Vagina (tissue), 2 donors: ENCODE data around the gene PCGF1. TPM values are rescaled to one million over a fixed set of nuclear protein-coding genes. Genes with fewer than 3 reads are reported as not detected.
A peak's percentile ranks its signal among the peaks of the same experiment; 100 is the strongest.

Experiments
- DNase-seq, 2 donors: peaks; one replicate each; pipeline ENCODE4 v3.0.0-alpha.2; 2017; ENCODE audit errors: extremely low spot score in 2 of 2
- H3K27ac ChIP-seq: fragments of 200-600 bp; sonication (generic); one replicate; pipeline ENCODE4 v1.5.1; 2019
- H3K27me3 ChIP-seq: fragments of 200-600 bp; sonication (generic); one replicate; pipeline ENCODE4 v1.5.1; 2019
- H3K36me3 ChIP-seq, 2 donors: fragments of 200-600 bp; sonication (generic); one replicate each; pipeline ENCODE4 v1.5.1; 2017 to 2019
- H3K4me1 ChIP-seq: fragments of 200-600 bp; sonication (generic); one replicate; pipeline ENCODE4 v1.5.1; 2019
- H3K4me3 ChIP-seq, 2 donors: fragments of 200-600 bp; sonication (generic); 1 replicate in 1 of 2; 2 replicates in 1 of 2; pipeline ENCODE4 v1.5.1; 2016 to 2019
- H3K9me3 ChIP-seq: fragments of 200-600 bp; sonication (generic); one replicate; pipeline ENCODE4 v1.5.1; 2019
- POLR2A ChIP-seq, 2 donors: fragments of 450-650 bp; IDR thresholded peaks; one replicate each; pipeline ENCODE4 v1.6.1; 2017; ENCODE audit warnings: antibody characterized with exemption in 2 of 2, mild to moderate bottlenecking in 2 of 2, moderate library complexity in 2 of 2
- POLR2AphosphoS5 ChIP-seq, 2 donors: sonication (generic); formaldehyde crosslinking; IDR thresholded peaks; one replicate each; pipeline ENCODE4 v1.9.0; 2017; ENCODE audit warnings: antibody characterized with exemption in 2 of 2, mild to moderate bottlenecking in 2 of 2, low read depth in 1 of 2; ENCODE audit not compliant: insufficient read depth in 1 of 2
- intact Hi-C: fragments of 100-400 bp; cut with DNase I; formaldehyde crosslinking; loops from one replicate; pipeline ENCODE4 v1.15.1; 2023
- total RNA-seq: library from RNA; depleted of rRNA; stranded (reverse); fragments of >200 nt; gene quantifications from one replicate; pipeline ENCODE4 v1.2.3, GENCODE V29; 2016
- TF ChIP-seq, protein P1 (sequence below), 3 experiments: fragments of 450-650 bp in 2 of 3; fragments of 200-600 bp in 1 of 3; sonication (generic) in 1 of 3; IDR thresholded peaks; one replicate each; pipeline ENCODE4 v1.5.1; 2017 to 2019; ENCODE audit warnings: antibody characterized with exemption in 3 of 3, mild to moderate bottlenecking in 2 of 3, moderate library complexity in 2 of 3

PCGF1 gene
- total RNA-seq, 1 donor from 2014 or later: 14.7 TPM

DNA sequence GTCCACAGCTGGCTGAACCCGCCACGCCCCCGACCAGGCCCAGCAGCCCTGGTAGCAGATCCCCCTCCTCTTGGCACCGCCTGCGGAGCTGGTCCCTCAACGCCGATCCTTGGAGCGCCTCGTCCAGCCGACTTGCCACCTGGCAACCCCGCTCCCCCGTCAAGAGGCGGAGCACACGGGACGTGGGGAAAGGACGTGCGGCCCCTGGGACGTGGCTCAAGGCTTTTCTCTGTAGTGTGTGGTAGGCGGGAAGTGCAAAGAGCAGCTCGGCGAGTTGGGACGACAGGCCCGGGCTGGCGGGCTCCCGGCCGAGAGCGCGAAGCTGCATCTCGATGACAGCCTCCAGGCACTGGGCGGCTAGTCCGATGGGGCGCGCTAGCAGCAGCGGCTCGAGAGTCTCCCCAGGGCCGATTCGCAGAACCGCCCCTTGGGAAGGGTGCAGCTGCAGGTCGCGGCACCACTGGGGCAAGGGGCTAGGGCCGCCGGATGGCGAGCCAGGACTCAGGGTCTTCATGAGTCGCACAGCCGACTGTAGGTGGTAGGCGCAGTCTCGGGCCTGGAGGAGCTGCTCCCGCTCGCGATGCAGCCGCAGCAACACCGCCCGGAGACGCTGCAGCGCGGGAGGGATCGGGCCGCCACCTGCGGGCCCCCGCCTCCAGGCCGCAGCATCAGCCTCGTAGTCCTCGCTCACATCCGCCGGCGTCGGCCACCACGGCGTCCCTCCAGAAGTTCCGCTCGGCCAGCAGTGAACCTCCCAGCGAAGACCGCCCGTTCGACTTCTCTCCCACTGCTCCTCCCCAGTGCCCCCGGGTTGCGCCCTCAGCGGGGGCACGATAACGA, 25.3 kb downstream of the PCGF1 start:
- peaks cover 0 to 5% of the 10 kb centered on the region in 2 donors for H3K36me3 ChIP-seq
- no peaks in the 10 kb centered on the region for H3K9me3 ChIP-seq
- peaks cover 35% of the 10 kb centered on the region for H3K4me1 ChIP-seq
- intact Hi-C loops: loop anchor here (2.0 to 10.0 kb wide), 2 partner anchors 105 to 747 kb away; partner anchors contain the start of gene TPRKB
- peak overlapping the region; percentile 87 for H3K27ac ChIP-seq
- TF ChIP-seq POLR2A (IDR thresholded peaks at IDR 0.05) (no peak), POLR2AphosphoS5 (IDR thresholded peaks at IDR 0.05; ENCODE audit: insufficient read depth in 1 of 2, low read depth in 1 of 2) (no peak)
- TF ChIP-seq, protein P1, sequence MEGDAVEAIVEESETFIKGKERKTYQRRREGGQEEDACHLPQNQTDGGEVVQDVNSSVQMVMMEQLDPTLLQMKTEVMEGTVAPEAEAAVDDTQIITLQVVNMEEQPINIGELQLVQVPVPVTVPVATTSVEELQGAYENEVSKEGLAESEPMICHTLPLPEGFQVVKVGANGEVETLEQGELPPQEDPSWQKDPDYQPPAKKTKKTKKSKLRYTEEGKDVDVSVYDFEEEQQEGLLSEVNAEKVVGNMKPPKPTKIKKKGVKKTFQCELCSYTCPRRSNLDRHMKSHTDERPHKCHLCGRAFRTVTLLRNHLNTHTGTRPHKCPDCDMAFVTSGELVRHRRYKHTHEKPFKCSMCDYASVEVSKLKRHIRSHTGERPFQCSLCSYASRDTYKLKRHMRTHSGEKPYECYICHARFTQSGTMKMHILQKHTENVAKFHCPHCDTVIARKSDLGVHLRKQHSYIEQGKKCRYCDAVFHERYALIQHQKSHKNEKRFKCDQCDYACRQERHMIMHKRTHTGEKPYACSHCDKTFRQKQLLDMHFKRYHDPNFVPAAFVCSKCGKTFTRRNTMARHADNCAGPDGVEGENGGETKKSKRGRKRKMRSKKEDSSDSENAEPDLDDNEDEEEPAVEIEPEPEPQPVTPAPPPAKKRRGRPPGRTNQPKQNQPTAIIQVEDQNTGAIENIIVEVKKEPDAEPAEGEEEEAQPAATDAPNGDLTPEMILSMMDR (IDR thresholded peaks at IDR 0.05): no peak
- H3K4me3 ChIP-seq: peak overlapping the region; percentile 75 to 79
- H3K27me3 ChIP-seq: no peaks in the 10 kb centered on the region
- DNase-seq: no peak

DNA sequence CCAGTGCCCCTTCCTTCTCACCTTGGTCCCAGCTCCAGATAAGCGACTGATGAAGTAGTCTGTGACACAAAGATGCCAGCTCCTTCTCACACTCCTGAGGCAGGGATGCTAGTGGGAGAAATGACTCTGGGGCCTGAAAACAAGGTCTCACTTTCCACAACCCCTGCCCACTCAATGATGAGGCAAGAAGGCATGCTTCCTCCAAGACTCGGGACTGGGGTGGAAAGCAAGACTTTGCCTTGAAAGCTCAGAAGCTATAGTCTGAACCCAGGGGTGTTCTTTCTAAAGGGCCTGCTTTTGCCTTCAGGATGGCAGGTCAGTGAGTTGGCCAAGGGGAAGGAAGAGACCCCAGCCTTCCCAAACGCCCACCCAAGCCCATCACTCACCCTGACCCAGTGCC, 26.1 kb downstream of the PCGF1 start:
- no peak for TF ChIP-seq POLR2AphosphoS5 (IDR thresholded peaks at IDR 0.05; ENCODE audit: insufficient read depth in 1 of 2, low read depth in 1 of 2)
- TF ChIP-seq POLR2A (IDR thresholded peaks at IDR 0.05): no peak
- TF ChIP-seq, protein P1 (IDR thresholded peaks at IDR 0.05): no peak
- H3K9me3 ChIP-seq: no peaks in the 10 kb centered on the region
- intact Hi-C loops: loop anchor here (10.0 kb wide), 1 partner anchor 747 kb away; the partner anchor contains the start of gene TPRKB
- DNase-seq: no peak
- H3K27me3 ChIP-seq: no peaks in the 10 kb centered on the region
- peaks cover 0 to 5% of the 10 kb centered on the region in 2 donors for H3K36me3 ChIP-seq
- peaks cover 35% of the 10 kb centered on the region for H3K4me1 ChIP-seq
- peak overlapping the region; percentile 75 to 79 for H3K4me3 ChIP-seq
- no peak overlapping the region for H3K27ac ChIP-seq

DNA sequence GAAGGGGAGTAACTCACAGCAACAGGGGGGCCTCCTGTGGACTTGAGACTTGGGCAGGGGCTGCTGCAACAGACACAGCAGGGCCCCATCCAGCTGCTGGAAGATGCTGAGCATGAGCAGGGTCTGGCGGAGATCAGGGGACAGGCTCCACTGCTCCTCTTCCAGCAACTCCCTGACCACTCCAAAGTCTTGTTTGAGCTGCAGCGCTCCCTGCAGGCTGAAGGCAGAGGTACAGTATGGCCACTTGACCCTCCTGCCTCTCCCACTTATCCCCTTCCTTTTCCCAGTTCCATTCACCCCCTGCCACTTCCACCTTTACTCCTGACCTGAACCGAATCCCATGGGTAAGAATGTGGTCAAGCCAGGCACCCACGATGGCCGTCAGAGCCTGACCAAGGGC, 32.6 kb downstream of the PCGF1 start:
- H3K9me3 ChIP-seq: no peaks in the 10 kb centered on the region
- H3K27ac ChIP-seq: no peak overlapping the region
- DNase-seq: no peak
- intact Hi-C loops: no loop called here
- TF ChIP-seq, protein P1 (IDR thresholded peaks at IDR 0.05): no peak
- TF ChIP-seq POLR2A (IDR thresholded peaks at IDR 0.05) (no peak), POLR2AphosphoS5 (IDR thresholded peaks at IDR 0.05; ENCODE audit: insufficient read depth in 1 of 2, low read depth in 1 of 2) (no peak)
- H3K4me1 ChIP-seq: peaks cover 23% of the 10 kb centered on the region
- no peak overlapping the region for H3K4me3 ChIP-seq
- H3K27me3 ChIP-seq: no peaks in the 10 kb centered on the region
- peaks cover 0 to 20% of the 10 kb centered on the region in 2 donors for H3K36me3 ChIP-seq

DNA sequence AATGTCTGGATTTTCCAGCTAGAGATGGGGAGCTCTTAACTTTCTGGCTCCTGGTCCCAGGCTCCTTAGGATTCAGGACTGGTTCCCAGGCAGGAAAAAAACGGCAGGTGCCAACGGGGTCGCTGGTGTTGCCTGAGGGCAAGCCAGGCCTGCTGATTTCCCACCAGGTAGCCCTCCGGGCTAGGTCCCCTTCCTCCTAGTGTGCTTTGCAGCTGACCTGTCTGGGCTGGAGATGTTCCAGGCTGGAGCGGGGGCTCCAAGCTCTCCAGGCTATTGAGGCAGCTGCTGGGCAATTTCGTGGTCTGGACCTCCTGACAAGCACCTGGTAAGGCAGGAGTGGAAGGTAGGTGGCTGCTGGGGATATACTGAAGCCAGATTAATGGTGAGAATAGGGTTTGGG, 33.0 kb downstream of the PCGF1 start:
- Histone ChIP-seq H3K9me3 (no peaks in the 10 kb centered on the region), H3K27me3 (no peaks in the 10 kb centered on the region), H3K4me1 (peaks cover 22% of the 10 kb centered on the region), H3K36me3 (peaks cover 0 to 20% of the 10 kb centered on the region in 2 donors), H3K4me3 (no peak overlapping the region), H3K27ac (no peak overlapping the region)
- peak in 1 of 2 donors; percentile 84 for DNase-seq
- TF ChIP-seq POLR2A (IDR thresholded peaks at IDR 0.05) (no peak), POLR2AphosphoS5 (IDR thresholded peaks at IDR 0.05; ENCODE audit: insufficient read depth in 1 of 2, low read depth in 1 of 2) (no peak)
- TF ChIP-seq, protein P1 (IDR thresholded peaks at IDR 0.05): no peak
- intact Hi-C loops: no loop called here

DNA sequence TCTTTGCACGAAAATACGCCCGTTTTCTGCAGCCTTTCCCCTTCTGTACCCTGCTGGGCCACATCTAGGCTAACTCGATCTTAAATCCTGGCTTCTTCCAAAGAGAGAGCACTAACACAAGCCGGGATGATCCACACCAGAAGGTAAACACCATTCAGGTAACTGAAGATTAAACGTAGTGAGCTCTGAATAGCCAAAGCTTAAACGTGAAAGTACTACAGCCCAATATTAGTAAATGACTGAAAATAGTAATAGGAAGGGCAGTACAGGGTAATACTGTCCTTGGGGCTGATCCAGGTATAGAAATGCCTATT, 34.6 kb downstream of the PCGF1 start:
- no peak for DNase-seq
- peak overlapping the region; percentile 84 for H3K27ac ChIP-seq
- no peaks in the 10 kb centered on the region for H3K27me3 ChIP-seq
- H3K9me3 ChIP-seq: no peaks in the 10 kb centered on the region
- intact Hi-C loops: no loop called here
- peaks cover 0 to 20% of the 10 kb centered on the region in 2 donors for H3K36me3 ChIP-seq
- TF ChIP-seq, protein P1 (IDR thresholded peaks at IDR 0.05): no peak
- TF ChIP-seq POLR2A (IDR thresholded peaks at IDR 0.05) (no peak), POLR2AphosphoS5 (IDR thresholded peaks at IDR 0.05; ENCODE audit: insufficient read depth in 1 of 2, low read depth in 1 of 2) (no peak)
- peaks cover 22% of the 10 kb centered on the region for H3K4me1 ChIP-seq
- peak overlapping the region; percentile 60 to 91 for H3K4me3 ChIP-seq
